ENCODE data around the gene IL3RA. TPM values are rescaled to one million over a fixed set of nuclear protein-coding genes. Genes with fewer than 3 reads are reported as not detected.

Gene IL3RA
- total RNA-seq, 1 donor from 2014 or later: 0.16 TPM

- no peak for TF ChIP-seq CTCF (IDR thresholded peaks at IDR 0.05; ENCODE audit: unreplicated experiment)
- peaks cover 18% of the 10 kb centered on the region for H3K4me1 Mint-ChIP-seq
- no peaks in the 10 kb centered on the region for H3K27me3 Mint-ChIP-seq (ENCODE audit: low read depth)
- H3K27ac Mint-ChIP-seq: peak overlapping the region; percentile 93
- peaks cover 13% of the 10 kb centered on the region for H3K36me3 Mint-ChIP-seq
- peak overlapping the region; percentile 93 for H3K4me3 Mint-ChIP-seq
- no peak for DNase-seq (ENCODE audit: low spot score in 2 of 2, unreplicated experiment in 2 of 2)
- no peaks in the 10 kb centered on the region for H3K9me3 Mint-ChIP-seq
These were observed 58.3 kb downstream of the IL3RA start for GRCh38 chrX:1394731-1395501.

DNA sequence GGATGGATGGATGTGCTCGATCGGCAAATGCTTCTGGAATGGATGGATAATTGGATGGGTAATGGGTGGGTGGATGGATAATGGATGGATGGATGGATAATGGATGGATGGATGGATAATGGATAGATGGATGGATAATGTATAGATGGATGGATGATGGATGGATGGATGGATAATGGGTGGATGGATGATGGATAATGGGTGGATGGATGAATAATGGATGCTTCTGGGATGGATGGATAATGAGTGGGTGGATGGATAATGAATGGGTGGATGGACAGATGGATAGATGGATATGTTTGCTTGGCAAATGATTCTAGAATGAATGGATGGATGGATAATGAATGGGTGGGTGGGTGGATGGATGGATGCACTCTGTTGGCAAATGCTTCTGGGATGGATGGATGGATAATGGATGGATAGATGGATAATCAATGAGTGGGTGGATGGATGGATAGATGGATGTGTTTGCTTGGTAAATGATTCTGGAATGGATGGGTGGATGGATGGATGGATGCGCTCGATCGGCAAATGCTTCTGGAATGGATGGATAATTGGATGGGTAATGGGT is 59.1 kb downstream of the IL3RA start:
- Mint-ChIP-seq H3K9me3 (no peaks in the 10 kb centered on the region), H3K27ac (no peak overlapping the region)
- DNase-seq (ENCODE audit: low spot score in 2 of 2, unreplicated experiment in 2 of 2): no peak

GRCh38 chrX:1397001-1397400 is 60.4 kb downstream of the IL3RA start:
- H3K9me3 Mint-ChIP-seq: no peaks in the 10 kb centered on the region
- peaks cover 9% of the 10 kb centered on the region for H3K36me3 Mint-ChIP-seq
- H3K4me1 Mint-ChIP-seq: peaks cover 13% of the 10 kb centered on the region
- no peak for TF ChIP-seq CTCF (IDR thresholded peaks at IDR 0.05; ENCODE audit: unreplicated experiment)
- no peaks in the 10 kb centered on the region for H3K27me3 Mint-ChIP-seq (ENCODE audit: low read depth)
- no peak overlapping the region for H3K27ac Mint-ChIP-seq
- no peak overlapping the region for H3K4me3 Mint-ChIP-seq
- DNase-seq (ENCODE audit: low spot score in 2 of 2, unreplicated experiment in 2 of 2): no peak

More for the DNA sequence above, 59.1 kb downstream of the IL3RA start:
- Mint-ChIP-seq H3K4me1 (peaks cover 18% of the 10 kb centered on the region), H3K36me3 (peaks cover 13% of the 10 kb centered on the region), H3K27me3 (ENCODE audit: low read depth) (no peaks in the 10 kb centered on the region), H3K4me3 (no peak overlapping the region)
- TF ChIP-seq CTCF (IDR thresholded peaks at IDR 0.05; ENCODE audit: unreplicated experiment): no peak

DNA sequence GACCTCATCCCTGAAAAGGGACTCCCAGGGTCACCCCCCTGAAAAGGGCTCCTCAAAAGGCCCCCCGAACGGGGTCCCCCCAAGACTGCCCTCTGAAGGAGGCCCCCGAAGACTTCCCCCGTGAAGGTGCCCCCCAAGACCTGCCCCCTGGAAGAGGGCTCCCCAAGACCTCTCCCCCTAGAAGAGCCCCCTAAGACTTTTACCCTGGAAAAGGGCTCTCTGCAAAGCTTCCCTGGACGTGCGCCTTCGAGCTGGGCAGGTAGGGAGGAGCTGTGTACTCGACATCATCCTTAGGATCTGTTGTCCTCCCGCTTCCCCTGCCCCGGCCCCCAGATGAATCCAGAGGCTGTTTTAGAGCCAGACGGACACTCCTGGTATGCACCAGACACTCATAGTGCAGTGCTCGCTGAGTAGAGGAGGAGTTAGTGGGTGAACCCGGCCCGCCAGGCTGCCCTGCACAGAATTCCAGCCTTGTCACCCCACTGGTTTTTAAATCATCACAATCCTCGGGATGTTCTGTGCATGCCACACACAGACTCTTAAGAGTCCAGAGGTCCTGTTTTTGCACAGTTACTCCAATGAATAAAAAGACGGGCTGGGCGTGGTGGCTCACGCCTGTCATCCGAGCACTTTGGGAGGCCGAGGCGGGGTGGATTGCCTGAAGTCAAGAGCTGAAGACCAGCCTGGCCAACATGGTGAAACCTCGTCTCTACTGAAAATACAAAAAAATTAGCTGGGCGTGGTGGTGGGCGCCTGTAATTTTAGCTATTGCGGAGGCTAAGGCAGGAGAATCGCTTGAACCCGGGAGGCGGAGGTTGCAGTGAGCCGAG is 61.1 kb downstream of the IL3RA start:
- H3K27me3 Mint-ChIP-seq (ENCODE audit: low read depth): no peaks in the 10 kb centered on the region
- H3K36me3 Mint-ChIP-seq: peaks cover 9% of the 10 kb centered on the region
- H3K27ac Mint-ChIP-seq: peak overlapping the region; percentile 21
- H3K4me3 Mint-ChIP-seq: no peak overlapping the region
- no peaks in the 10 kb centered on the region for H3K9me3 Mint-ChIP-seq
- no peak for TF ChIP-seq CTCF (IDR thresholded peaks at IDR 0.05; ENCODE audit: unreplicated experiment)
- H3K4me1 Mint-ChIP-seq: peaks cover 13% of the 10 kb centered on the region
- no peak for DNase-seq (ENCODE audit: low spot score in 2 of 2, unreplicated experiment in 2 of 2)

- TF ChIP-seq CTCF (IDR thresholded peaks at IDR 0.05; ENCODE audit: unreplicated experiment): no peak
- peaks cover 7% of the 10 kb centered on the region for H3K4me1 Mint-ChIP-seq
- no peaks in the 10 kb centered on the region for H3K9me3 Mint-ChIP-seq
- DNase-seq (ENCODE audit: low spot score in 2 of 2, unreplicated experiment in 2 of 2): no peak
- H3K4me3 Mint-ChIP-seq: no peak overlapping the region
- H3K27me3 Mint-ChIP-seq (ENCODE audit: low read depth): no peaks in the 10 kb centered on the region
- peaks cover 9% of the 10 kb centered on the region for H3K36me3 Mint-ChIP-seq
- H3K27ac Mint-ChIP-seq: peak overlapping the region; percentile 61
These were observed 62.1 kb downstream of the IL3RA start for GRCh38 chrX:1398431-1399340.

Measured in mesothelial cell of epicardium (in vitro differentiated cells).